ENCODE measurements around the gene ZNF544. TPM values are rescaled to one million over a fixed set of nuclear protein-coding genes. Genes with fewer than 3 reads are reported as not detected.

The ZNF544 gene
- total RNA-seq, 1 experiment from 2014 or later: 63.8 TPM

GRCh38 chr19:58300620-58301019 is 71.9 kb downstream of the ZNF544 start:
- ATAC-seq (no peak), DNase-seq (ENCODE audit: low spot score) (no peak)
- peaks cover 48% of the 10 kb centered on the region for H3K36me3 Mint-ChIP-seq
- H3K9me3 Mint-ChIP-seq: no peaks in the 10 kb centered on the region
- ChIA-PET CTCF (no interaction called here), POLR2A (no interaction called here)
- no peak overlapping the region for H3K27ac Mint-ChIP-seq
- no peaks in the 10 kb centered on the region for H3K27me3 Mint-ChIP-seq (ENCODE audit: low read depth)
- peaks cover 9% of the 10 kb centered on the region for H3K4me1 Mint-ChIP-seq
- TF ChIP-seq ESRRA (CRISPR knock-in tag; IDR thresholded peaks at IDR 0.05; ENCODE audit: borderline replicate concordance) (no peak), ZSCAN18 (CRISPR knock-in tag; IDR thresholded peaks at IDR 0.05) (no peak), ZNF512 (CRISPR knock-in tag; IDR thresholded peaks at IDR 0.05; ENCODE audit: borderline replicate concordance) (no peak), SP1 (CRISPR knock-in tag; conservative IDR thresholded peaks at IDR 0.05) (no peak), IRF1 (CRISPR knock-in tag; IDR thresholded peaks at IDR 0.05) (no peak), ZNF532 (CRISPR knock-in tag; IDR thresholded peaks at IDR 0.05; ENCODE audit: borderline replicate concordance) (no peak)
- H3K4me3 Mint-ChIP-seq: no peak overlapping the region

GRCh38 chr19:58304255-58304654 is 75.5 kb downstream of the ZNF544 start:
- ChIA-PET POLR2A (no interaction called here), CTCF (interaction anchor here (0.8 kb wide), 1 partner anchor 85 kb away, joined by 8 read pairs; no protein-coding TSS in a partner anchor)
- peaks cover 17% of the 10 kb centered on the region for H3K4me1 Mint-ChIP-seq
- H3K36me3 Mint-ChIP-seq: peaks cover 46% of the 10 kb centered on the region
- H3K4me3 Mint-ChIP-seq: peak overlapping the region; percentile 100
- peak overlapping the region; percentile 96 for H3K27ac Mint-ChIP-seq
- ATAC-seq (no peak), DNase-seq (ENCODE audit: low spot score) (no peak)
- H3K9me3 Mint-ChIP-seq: no peaks in the 10 kb centered on the region
- no peaks in the 10 kb centered on the region for H3K27me3 Mint-ChIP-seq (ENCODE audit: low read depth)
- TF ChIP-seq GRHL2 (CRISPR knock-in tag; IDR thresholded peaks at IDR 0.05; ENCODE audit: insufficient replicate concordance, severe bottlenecking) (no peak), ZNF138 (CRISPR knock-in tag; conservative IDR thresholded peaks at IDR 0.05) (no peak), ATF3 (CRISPR knock-in tag; conservative IDR thresholded peaks at IDR 0.05) (no peak), PREB (CRISPR knock-in tag; IDR thresholded peaks at IDR 0.05; ENCODE audit: borderline replicate concordance) (no peak), TP53 (CRISPR knock-in tag; IDR thresholded peaks at IDR 0.05) (no peak), ZNF532 (CRISPR knock-in tag; IDR thresholded peaks at IDR 0.05; ENCODE audit: borderline replicate concordance) (no peak), ZNF396 (CRISPR knock-in tag; IDR thresholded peaks at IDR 0.05; ENCODE audit: borderline replicate concordance) (no peak), ZNF423 (CRISPR knock-in tag; IDR thresholded peaks at IDR 0.05) (no peak), NR1H2 (CRISPR knock-in tag; IDR thresholded peaks at IDR 0.05) (no peak), IRF1 (CRISPR knock-in tag; IDR thresholded peaks at IDR 0.05) (no peak), SMAD4 (CRISPR knock-in tag; IDR thresholded peaks at IDR 0.05) (no peak), FOXP4 (CRISPR knock-in tag; IDR thresholded peaks at IDR 0.05) (no peak)

Data from WTC11 (cell line).